HepG2 (cell line): ENCODE measurements around the gene CDK10. TPM values are rescaled to one million over a fixed set of nuclear protein-coding genes. Genes with fewer than 3 reads are reported as not detected.

Experiments
- ATF1 ChIP-seq: IDR thresholded peaks from 2 replicates; pipeline ENCODE4 v1.6.1; 2016; ENCODE audit warnings: mild to moderate bottlenecking, control low read depth
- CHCHD3 ChIP-seq: sonication (generic); formaldehyde crosslinking; IDR thresholded peaks from 2 replicates; pipeline ENCODE4 v1.8.0; 2022; ENCODE audit warnings: mild to moderate bottlenecking, missing genetic modification reagents, moderate library complexity
- ELF1 ChIP-seq: sonication (generic); formaldehyde crosslinking; IDR thresholded peaks from 2 replicates; pipeline ENCODE4 v1.4.0; 2020; ENCODE audit warnings: missing genetic modification reagents
- MAZ ChIP-seq, 2 experiments: sonication (generic) in 1 of 2; formaldehyde crosslinking in 1 of 2; IDR thresholded peaks; 2 replicates each; pipeline versions ENCODE4 v1.5.0 to v1.6.1; 2012 to 2020; ENCODE audit warnings: low read depth in 2 of 2, mild to moderate bottlenecking in 2 of 2, borderline replicate concordance in 1 of 2, improper control_type of control experiment in 1 of 2, low read length in 1 of 2, missing genetic modification reagents in 1 of 2, moderate library complexity in 1 of 2
- MLLT10 ChIP-seq: sonication (generic); formaldehyde crosslinking; IDR thresholded peaks from 2 replicates; pipeline ENCODE4 v1.4.0; 2020; ENCODE audit warnings: missing genetic modification reagents
- REL ChIP-seq: sonication (generic); formaldehyde crosslinking; conservative IDR thresholded peaks from 2 replicates; pipeline ENCODE4 v1.8.0; 2022; ENCODE audit warnings: mild to moderate bottlenecking, missing genetic modification reagents, moderate library complexity
- TARDBP ChIP-seq: sonication (generic); formaldehyde crosslinking; IDR thresholded peaks from 2 replicates; pipeline ENCODE4 v1.8.0; 2022; ENCODE audit warnings: mild to moderate bottlenecking, missing genetic modification reagents
- ZNF879 ChIP-seq: sonication (generic); formaldehyde crosslinking; IDR thresholded peaks from 2 replicates; pipeline ENCODE4 v1.8.1; 2023; ENCODE audit warnings: missing genetic modification reagents
- ZSCAN9 ChIP-seq: IDR thresholded peaks from 2 replicates; pipeline ENCODE4 v1.6.1; 2016; ENCODE audit warnings: borderline replicate concordance
- polyA plus RNA-seq, 8 experiments: library from polyadenylated mRNA; depleted of rRNA in 3 of 8; stranded (reverse) in 7 of 8; unstranded in 1 of 8; fragments of >200 nt; fragmentation: Illumina TruSeq in 4 of 8; extraction: Trizol in 4 of 8; gene quantifications; 2 replicates each; pipeline versions ENCODE4 v1.2.1 to v1.2.3, GENCODE V29; 2011 to 2016; ENCODE audit warnings: low read depth in 4 of 8, missing spikeins in 1 of 8, mixed read lengths in 1 of 8; ENCODE audit not compliant: insufficient read depth in 1 of 8
- total RNA-seq, 5 experiments: library from RNA; depleted of rRNA; stranded (reverse); fragments of >200 nt; fragmentation: Illumina TruSeq; extraction: Trizol; gene quantifications; 2 replicates each; pipeline ENCODE4 v1.2.3, GENCODE V29; 2016; ENCODE audit warnings: low read depth in 1 of 5
- TF ChIP-seq, protein P1 (sequence below): sonication (generic); formaldehyde crosslinking; IDR thresholded peaks from one replicate; pipeline ENCODE4 v1.5.1; 2020; ENCODE audit warnings: mild to moderate bottlenecking, missing genetic modification reagents; ENCODE audit errors: not compliant biosample characterization
- TF ChIP-seq, protein P2 (sequence below): sonication (generic); formaldehyde crosslinking; IDR thresholded peaks from 2 replicates; pipeline ENCODE4 v1.4.0; 2020; ENCODE audit warnings: low read depth, missing genetic modification reagents
- TF ChIP-seq, protein P3 (sequence below): sonication (generic); formaldehyde crosslinking; IDR thresholded peaks from 2 replicates; pipeline ENCODE4 v1.8.0; 2022; ENCODE audit warnings: mild to moderate bottlenecking, missing genetic modification reagents, borderline replicate concordance

CDK10 gene
- total and polyA plus RNA-seq, 2 of the 13 experiments (the other 11 are each of a cell fraction or from before 2014, with no cell fraction given), result 2.5 to 3.9 TPM

DNA sequence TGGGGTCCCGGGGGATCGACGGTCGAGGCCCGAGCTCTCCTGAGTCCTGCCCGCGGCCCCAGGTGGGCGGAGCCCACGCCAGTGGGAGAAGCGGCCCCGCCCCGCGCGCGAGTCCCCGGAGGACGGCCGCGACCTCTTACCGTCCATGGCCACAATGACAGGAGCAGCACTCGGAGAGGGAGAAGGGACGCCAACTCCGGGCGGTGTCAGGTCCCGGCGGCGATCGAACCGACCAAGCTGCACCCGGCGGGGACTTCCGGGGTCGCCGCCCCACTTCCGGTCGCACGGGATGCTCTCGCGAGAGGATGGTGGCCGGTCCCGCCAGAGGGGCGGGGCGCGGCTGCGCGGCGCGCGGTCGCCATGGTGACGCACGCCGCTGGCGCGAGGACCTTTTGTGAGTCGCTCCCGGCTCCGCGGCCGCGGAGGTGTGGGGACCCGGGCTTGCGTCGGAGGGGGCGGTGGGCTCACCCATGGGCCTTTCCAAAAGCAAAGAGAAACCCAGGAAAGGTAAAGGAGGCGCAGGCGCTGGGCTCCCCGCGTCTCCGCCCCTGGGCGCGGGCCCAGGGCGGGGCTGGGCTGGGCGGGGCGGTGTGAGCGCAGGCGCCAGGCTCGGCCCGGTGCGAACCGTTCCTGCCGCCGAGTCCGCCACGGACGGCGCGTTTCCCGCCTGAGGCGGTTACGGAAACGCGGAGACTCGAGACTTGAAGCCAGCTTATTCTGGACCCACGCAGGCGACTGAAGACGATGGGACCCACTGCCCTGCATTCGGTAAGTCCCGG lies 28.9 kb upstream of the CDK10 start, which contains the start of the genes CHMP1A and SPATA33 (continued):
- TF ChIP-seq MAZ (IDR thresholded peaks at IDR 0.05; ENCODE audit: borderline replicate concordance, low read depth, low read length), result peak; percentile 57
- TF ChIP-seq MAZ (CRISPR knock-in tag; IDR thresholded peaks at IDR 0.05; ENCODE audit: low read depth), result peak; percentile 66; the same call in 1 of the 2 replicates
- TF ChIP-seq, protein P1, sequence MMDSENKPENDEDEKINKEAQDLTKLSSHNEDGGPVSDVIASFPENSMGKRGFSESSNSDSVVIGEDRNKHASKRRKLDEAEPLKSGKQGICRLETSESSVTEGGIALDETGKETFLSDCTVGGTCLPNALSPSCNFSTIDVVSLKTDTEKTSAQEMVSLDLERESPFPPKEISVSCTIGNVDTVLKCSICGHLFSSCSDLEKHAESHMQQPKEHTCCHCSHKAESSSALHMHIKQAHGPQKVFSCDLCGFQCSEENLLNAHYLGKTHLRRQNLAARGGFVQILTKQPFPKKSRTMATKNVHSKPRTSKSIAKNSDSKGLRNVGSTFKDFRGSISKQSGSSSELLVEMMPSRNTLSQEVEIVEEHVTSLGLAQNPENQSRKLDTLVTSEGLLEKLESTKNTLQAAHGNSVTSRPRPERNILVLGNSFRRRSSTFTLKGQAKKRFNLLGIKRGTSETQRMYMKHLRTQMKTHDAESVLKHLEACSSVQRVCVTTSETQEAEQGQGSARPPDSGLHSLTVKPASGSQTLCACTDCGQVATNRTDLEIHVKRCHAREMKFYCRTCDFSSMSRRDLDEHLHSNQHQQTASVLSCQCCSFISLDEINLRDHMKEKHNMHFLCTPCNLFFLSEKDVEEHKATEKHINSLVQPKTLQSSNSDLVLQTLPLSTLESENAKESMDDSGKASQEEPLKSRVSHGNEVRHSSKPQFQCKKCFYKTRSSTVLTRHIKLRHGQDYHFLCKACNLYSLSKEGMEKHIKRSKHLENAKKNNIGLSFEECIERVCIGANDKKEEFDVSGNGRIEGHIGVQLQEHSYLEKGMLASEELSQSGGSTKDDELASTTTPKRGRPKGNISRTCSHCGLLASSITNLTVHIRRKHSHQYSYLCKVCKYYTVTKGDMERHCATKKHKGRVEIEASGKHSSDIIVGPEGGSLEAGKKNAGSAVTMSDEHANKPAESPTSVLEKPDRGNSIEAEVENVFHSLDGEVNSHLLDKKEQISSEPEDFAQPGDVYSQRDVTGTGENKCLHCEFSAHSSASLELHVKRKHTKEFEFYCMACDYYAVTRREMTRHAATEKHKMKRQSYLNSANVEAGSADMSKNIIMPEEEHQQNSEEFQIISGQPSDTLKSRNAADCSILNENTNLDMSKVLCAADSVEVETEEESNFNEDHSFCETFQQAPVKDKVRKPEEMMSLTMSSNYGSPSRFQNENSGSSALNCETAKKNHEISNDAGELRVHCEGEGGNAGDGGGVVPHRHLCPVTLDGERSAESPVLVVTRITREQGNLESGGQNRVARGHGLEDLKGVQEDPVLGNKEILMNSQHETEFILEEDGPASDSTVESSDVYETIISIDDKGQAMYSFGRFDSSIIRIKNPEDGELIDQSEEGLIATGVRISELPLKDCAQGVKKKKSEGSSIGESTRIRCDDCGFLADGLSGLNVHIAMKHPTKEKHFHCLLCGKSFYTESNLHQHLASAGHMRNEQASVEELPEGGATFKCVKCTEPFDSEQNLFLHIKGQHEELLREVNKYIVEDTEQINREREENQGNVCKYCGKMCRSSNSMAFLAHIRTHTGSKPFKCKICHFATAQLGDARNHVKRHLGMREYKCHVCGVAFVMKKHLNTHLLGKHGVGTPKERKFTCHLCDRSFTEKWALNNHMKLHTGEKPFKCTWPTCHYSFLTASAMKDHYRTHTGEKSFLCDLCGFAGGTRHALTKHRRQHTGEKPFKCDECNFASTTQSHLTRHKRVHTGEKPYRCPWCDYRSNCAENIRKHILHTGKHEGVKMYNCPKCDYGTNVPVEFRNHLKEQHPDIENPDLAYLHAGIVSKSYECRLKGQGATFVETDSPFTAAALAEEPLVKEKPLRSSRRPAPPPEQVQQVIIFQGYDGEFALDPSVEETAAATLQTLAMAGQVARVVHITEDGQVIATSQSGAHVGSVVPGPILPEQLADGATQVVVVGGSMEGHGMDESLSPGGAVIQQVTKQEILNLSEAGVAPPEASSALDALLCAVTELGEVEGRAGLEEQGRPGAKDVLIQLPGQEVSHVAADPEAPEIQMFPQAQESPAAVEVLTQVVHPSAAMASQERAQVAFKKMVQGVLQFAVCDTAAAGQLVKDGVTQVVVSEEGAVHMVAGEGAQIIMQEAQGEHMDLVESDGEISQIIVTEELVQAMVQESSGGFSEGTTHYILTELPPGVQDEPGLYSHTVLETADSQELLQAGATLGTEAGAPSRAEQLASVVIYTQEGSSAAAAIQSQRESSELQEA (CRISPR knock-in tag), result peak; percentile 11
- no peak for TF ChIP-seq MLLT10
- no peak for TF ChIP-seq ATF1
- peak; percentile 65; the same call in 1 of the 2 replicates for TF ChIP-seq TARDBP (CRISPR knock-in tag)
- TF ChIP-seq, protein P2, sequence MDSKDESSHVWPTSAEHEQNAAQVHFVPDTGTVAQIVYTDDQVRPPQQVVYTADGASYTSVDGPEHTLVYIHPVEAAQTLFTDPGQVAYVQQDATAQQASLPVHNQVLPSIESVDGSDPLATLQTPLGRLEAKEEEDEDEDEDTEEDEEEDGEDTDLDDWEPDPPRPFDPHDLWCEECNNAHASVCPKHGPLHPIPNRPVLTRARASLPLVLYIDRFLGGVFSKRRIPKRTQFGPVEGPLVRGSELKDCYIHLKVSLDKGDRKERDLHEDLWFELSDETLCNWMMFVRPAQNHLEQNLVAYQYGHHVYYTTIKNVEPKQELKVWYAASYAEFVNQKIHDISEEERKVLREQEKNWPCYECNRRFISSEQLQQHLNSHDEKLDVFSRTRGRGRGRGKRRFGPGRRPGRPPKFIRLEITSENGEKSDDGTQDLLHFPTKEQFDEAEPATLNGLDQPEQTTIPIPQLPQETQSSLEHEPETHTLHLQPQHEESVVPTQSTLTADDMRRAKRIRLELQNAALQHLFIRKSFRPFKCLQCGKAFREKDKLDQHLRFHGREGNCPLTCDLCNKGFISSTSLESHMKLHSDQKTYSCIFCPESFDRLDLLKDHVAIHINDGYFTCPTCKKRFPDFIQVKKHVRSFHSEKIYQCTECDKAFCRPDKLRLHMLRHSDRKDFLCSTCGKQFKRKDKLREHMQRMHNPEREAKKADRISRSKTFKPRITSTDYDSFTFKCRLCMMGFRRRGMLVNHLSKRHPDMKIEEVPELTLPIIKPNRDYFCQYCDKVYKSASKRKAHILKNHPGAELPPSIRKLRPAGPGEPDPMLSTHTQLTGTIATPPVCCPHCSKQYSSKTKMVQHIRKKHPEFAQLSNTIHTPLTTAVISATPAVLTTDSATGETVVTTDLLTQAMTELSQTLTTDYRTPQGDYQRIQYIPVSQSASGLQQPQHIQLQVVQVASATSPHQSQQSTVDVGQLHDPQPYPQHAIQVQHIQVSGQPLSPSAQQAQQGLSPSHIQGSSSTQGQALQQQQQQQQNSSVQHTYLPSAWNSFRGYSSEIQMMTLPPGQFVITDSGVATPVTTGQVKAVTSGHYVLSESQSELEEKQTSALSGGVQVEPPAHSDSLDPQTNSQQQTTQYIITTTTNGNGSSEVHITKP, result 0 out of 2 replicates have a peak, but pooled peaks have one; percentile 16
- TF ChIP-seq ZNF879 (CRISPR knock-in tag), result peak; percentile 40; the same call in 1 of the 2 replicates
- TF ChIP-seq ZSCAN9 (CRISPR knock-in tag), result peak; percentile 41; the same call in 1 of the 2 replicates
- peak; percentile 95 for TF ChIP-seq ELF1 (CRISPR knock-in tag)
- TF ChIP-seq REL (CRISPR knock-in tag), result peak; percentile 88
- TF ChIP-seq, protein P3, sequence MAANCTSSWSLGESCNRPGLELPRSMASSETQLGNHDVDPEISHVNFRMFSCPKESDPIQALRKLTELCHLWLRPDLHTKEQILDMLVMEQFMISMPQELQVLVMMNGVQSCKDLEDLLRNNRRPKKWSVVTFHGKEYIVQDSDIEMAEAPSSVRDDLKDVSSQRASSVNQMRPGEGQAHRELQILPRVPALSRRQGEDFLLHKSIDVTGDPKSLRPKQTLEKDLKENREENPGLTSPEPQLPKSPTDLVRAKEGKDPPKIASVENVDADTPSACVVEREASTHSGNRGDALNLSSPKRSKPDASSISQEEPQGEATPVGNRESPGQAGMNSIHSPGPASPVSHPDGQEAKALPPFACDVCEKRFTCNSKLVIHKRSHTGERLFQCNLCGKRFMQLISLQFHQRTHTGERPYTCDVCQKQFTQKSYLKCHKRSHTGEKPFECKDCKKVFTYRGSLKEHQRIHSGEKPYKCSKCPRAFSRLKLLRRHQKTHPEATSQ (CRISPR knock-in tag), result no peak; the same call in 1 of the 2 replicates
- TF ChIP-seq CHCHD3, result peak; percentile 71; the same call in 1 of the 2 replicates
